HUES48 (cell line): ENCODE measurements around the gene CCDC141.
"Not testable (repeated sequence)": the region's sequence is repeated elsewhere in the genome, so short reads cannot be mapped to it uniquely, and the experiment has no call there.

Source experiments
- H3K27ac ChIP-seq: one replicate; pipeline ENCODE4 v1.7.0; 2013; ENCODE audit warnings: low read depth, low read length, inconsistent platforms
- H3K27me3 ChIP-seq: 2 replicates; pipeline ENCODE4 v1.6.1; 2013; ENCODE audit warnings: mild to moderate bottlenecking, low read length; ENCODE audit not compliant: control insufficient read depth, insufficient read depth
- H3K36me3 ChIP-seq: 2 replicates; pipeline ENCODE4 v1.6.1; 2013; ENCODE audit warnings: low read length; ENCODE audit not compliant: control insufficient read depth, insufficient read depth
- H3K4me1 ChIP-seq: 2 replicates; pipeline ENCODE4 v1.6.1; 2013; ENCODE audit warnings: mild to moderate bottlenecking, low read length; ENCODE audit not compliant: control insufficient read depth, insufficient read depth
- H3K4me3 ChIP-seq: 2 replicates; pipeline ENCODE4 v1.5.1; 2013; ENCODE audit warnings: mild to moderate bottlenecking, low read depth, low read length
- H3K9ac ChIP-seq: 2 replicates; pipeline ENCODE4 v1.6.1; 2013; ENCODE audit warnings: mild to moderate bottlenecking, low read depth, low read length, moderate library complexity
- H3K9me3 ChIP-seq: 2 replicates; pipeline ENCODE4 v1.6.1; 2013; ENCODE audit warnings: low read length; ENCODE audit not compliant: control insufficient read depth, insufficient read depth

Gene CCDC141

GRCh38 chr2:178998539-178998938 lies 51.4 kb downstream of the CCDC141 start:
- Histone ChIP-seq H3K4me3 (no peak overlapping the region), H3K9ac (no peak overlapping the region), H3K27me3 (no peaks in the 10 kb centered on the region), H3K4me1 (no peaks in the 10 kb centered on the region), H3K9me3 (peaks cover 11% of the 10 kb centered on the region), H3K36me3 (no peaks in the 10 kb centered on the region), H3K27ac (no peak overlapping the region)

GRCh38 chr2:178997477-178997876 lies 52.5 kb downstream of the CCDC141 start:
- peaks cover 15% of the 10 kb centered on the region for H3K9me3 ChIP-seq
- H3K4me3 ChIP-seq = no peak overlapping the region
- no peaks in the 10 kb centered on the region for H3K4me1 ChIP-seq
- H3K36me3 ChIP-seq = no peaks in the 10 kb centered on the region
- H3K27me3 ChIP-seq = no peaks in the 10 kb centered on the region
- H3K9ac ChIP-seq = no peak overlapping the region
- H3K27ac ChIP-seq = no peak overlapping the region

- H3K4me1 ChIP-seq = no peaks in the 10 kb centered on the region
- no peaks in the 10 kb centered on the region for H3K36me3 ChIP-seq
- H3K9me3 ChIP-seq = peaks cover 15% of the 10 kb centered on the region
- H3K4me3 ChIP-seq = no peak overlapping the region
- no peak overlapping the region for H3K9ac ChIP-seq
- H3K27me3 ChIP-seq = no peaks in the 10 kb centered on the region
- no peak overlapping the region for H3K27ac ChIP-seq
Measured at GRCh38 chr2:178997067-178997466, 52.9 kb downstream of the CCDC141 start.

GRCh38 chr2:178994264-178994663 lies 55.7 kb downstream of the CCDC141 start:
- Histone ChIP-seq H3K9ac (no peak overlapping the region), H3K9me3 (peaks cover 15% of the 10 kb centered on the region), H3K36me3 (no peaks in the 10 kb centered on the region), H3K27ac (no peak overlapping the region), H3K27me3 (no peaks in the 10 kb centered on the region), H3K4me3 (no peak overlapping the region), H3K4me1 (no peaks in the 10 kb centered on the region)

- Histone ChIP-seq H3K9me3 (peaks cover 15% of the 10 kb centered on the region), H3K27me3 (no peaks in the 10 kb centered on the region), H3K4me3 (no peak overlapping the region), H3K9ac (no peak overlapping the region), H3K36me3 (no peaks in the 10 kb centered on the region), H3K27ac (no peak overlapping the region), H3K4me1 (no peaks in the 10 kb centered on the region)
Measured at GRCh38 chr2:178993788-178994187, 56.1 kb downstream of the CCDC141 start.

- not testable (repeated sequence) for H3K27ac ChIP-seq, H3K4me3 ChIP-seq, H3K27me3 ChIP-seq, H3K36me3 ChIP-seq, H3K4me1 ChIP-seq, H3K9ac ChIP-seq
- peaks cover 15% of the 10 kb centered on the region for H3K9me3 ChIP-seq
Measured at GRCh38 chr2:178992719-178993118, 57.2 kb downstream of the CCDC141 start.

GRCh38 chr2:178990533-178991241 lies 59.2 kb downstream of the CCDC141 start:
- H3K9me3 ChIP-seq = peaks cover 15% of the 10 kb centered on the region
- H3K27me3 ChIP-seq = no peaks in the 10 kb centered on the region
- no peaks in the 10 kb centered on the region for H3K4me1 ChIP-seq
- H3K4me3 ChIP-seq = no peak overlapping the region
- no peak overlapping the region for H3K9ac ChIP-seq
- H3K27ac ChIP-seq = no peak overlapping the region
- no peaks in the 10 kb centered on the region for H3K36me3 ChIP-seq

- H3K4me3 ChIP-seq, H3K36me3 ChIP-seq, H3K4me1 ChIP-seq, H3K9ac ChIP-seq, H3K27ac ChIP-seq, H3K27me3 ChIP-seq: not testable (repeated sequence)
- H3K9me3 ChIP-seq = peaks cover 12% of the 10 kb centered on the region
Measured at GRCh38 chr2:178989424-178989823, 60.5 kb downstream of the CCDC141 start.

GRCh38 chr2:178982652-178983051 lies 67.3 kb downstream of the CCDC141 start:
- H3K9me3 ChIP-seq, H3K27me3 ChIP-seq, H3K4me3 ChIP-seq, H3K9ac ChIP-seq, H3K27ac ChIP-seq, H3K36me3 ChIP-seq, H3K4me1 ChIP-seq: not testable (repeated sequence)

GRCh38 chr2:178980815-178981214 lies 69.1 kb downstream of the CCDC141 start:
- Histone ChIP-seq H3K27ac (no peak overlapping the region), H3K9ac (no peak overlapping the region), H3K4me3 (no peak overlapping the region), H3K27me3 (no peaks in the 10 kb centered on the region), H3K36me3 (no peaks in the 10 kb centered on the region), H3K9me3 (no peaks in the 10 kb centered on the region), H3K4me1 (no peaks in the 10 kb centered on the region)

GRCh38 chr2:178978667-178979066 lies 71.3 kb downstream of the CCDC141 start:
- H3K36me3 ChIP-seq = no peaks in the 10 kb centered on the region
- 0 out of 2 replicates have a peak, but pooled peaks cover under 1% of the 10 kb centered on the region for H3K4me1 ChIP-seq
- H3K27me3 ChIP-seq = no peaks in the 10 kb centered on the region
- H3K4me3 ChIP-seq = no peak overlapping the region
- H3K9ac ChIP-seq = no peak overlapping the region
- no peaks in the 10 kb centered on the region for H3K9me3 ChIP-seq
- H3K27ac ChIP-seq = no peak overlapping the region
